CD14-positive monocyte (primary cell): ENCODE measurements around the gene NECTIN1. TPM values are rescaled to one million over a fixed set of nuclear protein-coding genes. Genes with fewer than 3 reads are reported as not detected.

ENCODE experiments used
- DNase-seq, 3 donors: peaks; one replicate each; pipeline ENCODE4 v3.0.0-alpha.2; 2011 to 2022
- H2AFZ ChIP-seq: 2 replicates; pipeline ENCODE4 v1.6.0; 2012; ENCODE audit warnings: mild to moderate bottlenecking, low read depth, low read length, inconsistent platforms; ENCODE audit not compliant: insufficient read depth, poor library complexity, severe bottlenecking
- H3K27ac ChIP-seq, 2 donors: 1 replicate in 1 of 2; 2 replicates in 1 of 2; pipeline ENCODE4 v1.5.1; 2012 to 2013; ENCODE audit warnings: low read length in 2 of 2, control low read depth in 1 of 2, inconsistent platforms in 1 of 2, low read depth in 1 of 2, mild to moderate bottlenecking in 1 of 2
- H3K27me3 ChIP-seq, 2 donors: one replicate each; pipeline versions ENCODE4 v1.6.0 to v1.6.1; 2011 to 2013; ENCODE audit warnings: low read length in 2 of 2; ENCODE audit not compliant: control insufficient read depth in 2 of 2, insufficient read depth in 2 of 2
- H3K36me3 ChIP-seq, 2 donors: replicated peaks in 1 of 2; 1 replicate in 1 of 2; 2 replicates in 1 of 2; pipeline versions ENCODE4 v1.5.1 to v1.6.1; 2012 to 2013; ENCODE audit warnings: low read length in 2 of 2, control low read depth in 1 of 2, inconsistent platforms in 1 of 2, mild to moderate bottlenecking in 1 of 2; ENCODE audit not compliant: insufficient read depth in 2 of 2, control insufficient read depth in 1 of 2
- H3K4me1 ChIP-seq, 2 donors: 1 replicate in 1 of 2; 2 replicates in 1 of 2; pipeline versions ENCODE4 v1.5.1 to v1.6.1; 2012 to 2013; ENCODE audit warnings: low read length in 2 of 2, control low read depth in 1 of 2, inconsistent platforms in 1 of 2, mild to moderate bottlenecking in 1 of 2, moderate library complexity in 1 of 2; ENCODE audit not compliant: insufficient read depth in 2 of 2, control insufficient read depth in 1 of 2
- H3K4me2 ChIP-seq: replicated peaks from 2 replicates; pipeline ENCODE3; 2012; ENCODE audit warnings: low read length, moderate library complexity, mild to moderate bottlenecking; ENCODE audit not compliant: poor library complexity, severe bottlenecking; ENCODE audit errors: extremely low read depth
- H3K4me3 ChIP-seq, 3 experiments: fragments of 200-600 bp in 1 of 3; sonication (generic) in 1 of 3; replicated peaks in 1 of 3; 1 replicate in 2 of 3; 2 replicates in 1 of 3; pipeline ENCODE4 v1.5.1; 2011 to 2013; ENCODE audit warnings: low read length in 3 of 3, mild to moderate bottlenecking in 3 of 3, control low read depth in 2 of 3, low read depth in 2 of 3, inconsistent platforms in 1 of 3, moderate library complexity in 1 of 3
- H3K79me2 ChIP-seq: 2 replicates; pipeline ENCODE4 v1.6.0; 2012; ENCODE audit warnings: mild to moderate bottlenecking, control low read depth, inconsistent platforms, low read length, moderate library complexity; ENCODE audit not compliant: insufficient read depth
- H3K9ac ChIP-seq: 2 replicates; pipeline ENCODE4 v1.6.0; 2017; ENCODE audit warnings: low read length, mild to moderate bottlenecking; ENCODE audit not compliant: insufficient read depth, poor library complexity, severe bottlenecking
- H3K9me3 ChIP-seq, 2 donors: replicated peaks in 1 of 2; 1 replicate in 1 of 2; 2 replicates in 1 of 2; pipeline versions ENCODE4 v1.5.1 to v1.6.1; 2012 to 2013; ENCODE audit warnings: low read length in 2 of 2, control low read depth in 1 of 2; ENCODE audit not compliant: control insufficient read depth in 1 of 2, insufficient read depth in 1 of 2
- H4K20me1 ChIP-seq: 2 replicates; pipeline ENCODE4 v1.6.0; 2012; ENCODE audit warnings: mild to moderate bottlenecking, low read length, control low read depth, moderate library complexity; ENCODE audit not compliant: insufficient read depth
- H3K27ac Mint-ChIP-seq, 7 donors: one replicate each; pipeline ENCODE4 v1.8.0; 2020; ENCODE audit warnings: mild to moderate bottlenecking in 7 of 7, mixed read lengths in 7 of 7, moderate library complexity in 6 of 7, inconsistent platforms in 2 of 7
- H3K27me3 Mint-ChIP-seq, 3 donors: one replicate each; pipeline ENCODE4 v1.8.0; 2021 to 2022; ENCODE audit warnings: low read depth in 3 of 3, mild to moderate bottlenecking in 3 of 3, mixed read lengths in 3 of 3, moderate library complexity in 3 of 3, inconsistent platforms in 1 of 3
- H3K36me3 Mint-ChIP-seq, 2 donors: one replicate each; pipeline ENCODE4 v1.8.0; 2020; ENCODE audit warnings: mixed read lengths in 2 of 2, inconsistent platforms in 1 of 2, mild to moderate bottlenecking in 1 of 2
- H3K4me1 Mint-ChIP-seq: one replicate; pipeline ENCODE4 v1.8.0; 2020; ENCODE audit warnings: mild to moderate bottlenecking, mixed read lengths
- H3K4me3 Mint-ChIP-seq, 2 donors: one replicate each; pipeline ENCODE4 v1.8.0; 2020; ENCODE audit warnings: mild to moderate bottlenecking in 2 of 2, mixed read lengths in 2 of 2, moderate library complexity in 1 of 2
- H3K9me3 Mint-ChIP-seq, 7 donors: one replicate each; pipeline ENCODE4 v1.8.0; 2020 to 2022; ENCODE audit warnings: mixed read lengths in 7 of 7, mild to moderate bottlenecking in 6 of 7, moderate library complexity in 6 of 7, inconsistent platforms in 2 of 7
- WGBS: methylation state at CpG from one replicate; pipeline ENCODE4 v1.1.5; 2013; ENCODE audit warnings: missing lambda C conversion rate; ENCODE audit not compliant: insufficient coverage; 5-methylcytosine and 5-hydroxymethylcytosine counted together
- intact Hi-C, 2 donors: fragments of 100-400 bp; cut with micrococcal nuclease; formaldehyde crosslinking; loops; one replicate each; pipeline versions ENCODE4 v1.15.0 to v1.15.1; 2023
- polyA plus RNA-seq, 3 donors: library from polyadenylated mRNA; depleted of rRNA in 1 of 3; unstranded in 2 of 3; stranded (reverse) in 1 of 3; fragments of 300-500 nt in 2 of 3; fragments of >200 nt in 1 of 3; fragmentation: Illumina TruSeq in 2 of 3; gene quantifications; 1 replicate in 2 of 3; 2 replicates in 1 of 3; pipeline ENCODE4 v1.2.3, GENCODE V29; 2012 to 2021
- TF ChIP-seq, protein P1 (sequence below): fragments of 200-600 bp; IDR thresholded peaks from one replicate; pipeline ENCODE4 v1.8.0; 2022; ENCODE audit warnings: antibody characterized with exemption, mild to moderate bottlenecking

The NECTIN1 gene
- polyA plus RNA-seq, 3 donors: 0.53 to 8.3 (median 0.85) TPM

DNA sequence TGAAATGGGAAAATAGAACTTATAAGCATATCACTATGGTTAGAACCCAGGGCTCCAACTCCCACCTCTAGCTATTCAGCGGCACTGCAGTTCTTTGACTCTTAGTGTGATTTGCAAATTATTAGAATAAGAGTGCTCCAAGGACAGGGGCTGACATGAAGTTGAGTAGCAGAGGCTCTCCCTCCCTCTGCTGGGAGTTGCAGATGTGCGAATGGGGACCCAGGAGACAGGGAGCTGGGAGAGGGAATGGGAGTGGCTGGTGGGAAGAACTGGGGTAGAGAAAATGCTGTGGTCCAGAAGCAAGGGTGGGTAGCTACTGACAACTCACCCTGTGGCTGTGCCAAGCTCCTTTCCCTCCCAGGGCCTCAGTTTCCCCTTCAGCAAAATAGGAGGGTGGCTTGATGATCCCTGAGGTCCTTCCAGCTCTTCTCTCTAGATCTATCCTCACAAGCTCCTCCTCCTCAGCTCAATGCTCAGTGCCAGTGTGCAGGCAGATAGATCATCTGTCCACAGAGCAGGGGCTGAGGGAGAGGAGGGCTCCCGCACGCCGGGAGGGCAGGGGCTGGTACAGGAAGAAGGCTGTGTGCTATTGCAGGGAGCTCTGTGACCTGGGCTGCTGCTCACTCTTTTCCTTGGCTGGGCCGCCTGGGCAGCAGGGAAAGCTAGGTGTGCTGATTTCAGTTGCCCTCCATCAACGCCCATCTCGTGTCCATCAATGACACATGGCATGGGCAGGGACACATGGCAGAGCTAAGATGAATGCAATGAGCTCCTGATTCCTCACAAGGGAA, 99.0 kb downstream of the NECTIN1 start:
- Mint-ChIP-seq H3K4me3 (peak overlapping the region in 1 of 2 donors; percentile 16), H3K4me1 (peaks cover 15% of the 10 kb centered on the region), H3K9me3 (peaks cover 0 to 2% (median 0%) of the 10 kb centered on the region in 7 donors), H3K27ac (peak overlapping the region in 1 of 7 donors; percentile 38), H3K36me3 (no peaks in the 10 kb centered on the region), H3K27me3 (peaks cover 4 to 13% (median 8%) of the 10 kb centered on the region in 3 donors)
- no peak for DNase-seq
- 78% methylated on average over 6 of the region's 8 CpGs for whole genome bisulfite sequencing
- H3K4me2 ChIP-seq: no peak overlapping the region
- H3K4me3 ChIP-seq: no peak overlapping the region
- intact Hi-C loops: loop anchor here in 1 of 2 donors (10.0 kb wide), 1 partner anchor 145 kb away; no protein-coding TSS in a partner anchor
- peaks cover 12 to 13% of the 10 kb centered on the region in 2 donors for H3K4me1 ChIP-seq
- no peaks in the 10 kb centered on the region for H3K27me3 ChIP-seq
- no peaks in the 10 kb centered on the region for H4K20me1 ChIP-seq
- H3K9ac ChIP-seq: no peak overlapping the region
- no peak overlapping the region for H2AFZ ChIP-seq
- H3K79me2 ChIP-seq: no peaks in the 10 kb centered on the region
- H3K27ac ChIP-seq: no peak overlapping the region
- TF ChIP-seq, protein P1, sequence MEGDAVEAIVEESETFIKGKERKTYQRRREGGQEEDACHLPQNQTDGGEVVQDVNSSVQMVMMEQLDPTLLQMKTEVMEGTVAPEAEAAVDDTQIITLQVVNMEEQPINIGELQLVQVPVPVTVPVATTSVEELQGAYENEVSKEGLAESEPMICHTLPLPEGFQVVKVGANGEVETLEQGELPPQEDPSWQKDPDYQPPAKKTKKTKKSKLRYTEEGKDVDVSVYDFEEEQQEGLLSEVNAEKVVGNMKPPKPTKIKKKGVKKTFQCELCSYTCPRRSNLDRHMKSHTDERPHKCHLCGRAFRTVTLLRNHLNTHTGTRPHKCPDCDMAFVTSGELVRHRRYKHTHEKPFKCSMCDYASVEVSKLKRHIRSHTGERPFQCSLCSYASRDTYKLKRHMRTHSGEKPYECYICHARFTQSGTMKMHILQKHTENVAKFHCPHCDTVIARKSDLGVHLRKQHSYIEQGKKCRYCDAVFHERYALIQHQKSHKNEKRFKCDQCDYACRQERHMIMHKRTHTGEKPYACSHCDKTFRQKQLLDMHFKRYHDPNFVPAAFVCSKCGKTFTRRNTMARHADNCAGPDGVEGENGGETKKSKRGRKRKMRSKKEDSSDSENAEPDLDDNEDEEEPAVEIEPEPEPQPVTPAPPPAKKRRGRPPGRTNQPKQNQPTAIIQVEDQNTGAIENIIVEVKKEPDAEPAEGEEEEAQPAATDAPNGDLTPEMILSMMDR: no peak
- H3K36me3 ChIP-seq: no peaks in the 10 kb centered on the region
- no peaks in the 10 kb centered on the region for H3K9me3 ChIP-seq

DNA sequence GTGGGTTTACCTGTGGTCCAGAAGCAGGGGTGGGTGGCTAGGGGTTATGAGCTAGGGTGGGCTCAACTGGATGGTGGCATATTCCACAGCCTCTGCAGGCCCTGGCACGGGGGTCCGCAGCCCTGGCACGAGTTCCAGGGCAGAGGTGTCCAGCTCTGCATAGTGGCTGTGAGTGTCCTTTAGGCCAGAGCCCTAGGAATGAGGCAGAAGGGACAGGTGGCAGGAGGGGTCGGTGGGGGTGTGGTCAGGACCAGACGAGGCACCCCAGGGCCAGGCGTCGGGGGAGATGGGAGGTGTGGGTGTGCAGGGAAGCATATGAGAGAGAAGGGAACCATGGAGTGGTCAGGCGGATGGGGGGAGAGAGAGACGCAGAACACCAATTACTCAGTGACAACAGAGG, 99.9 kb downstream of the NECTIN1 start:
- H3K27me3 Mint-ChIP-seq: peaks cover 3 to 13% (median 8%) of the 10 kb centered on the region in 3 donors
- Histone ChIP-seq H2AFZ (no peak overlapping the region), H3K9me3 (no peaks in the 10 kb centered on the region), H3K27me3 (no peaks in the 10 kb centered on the region), H3K36me3 (no peaks in the 10 kb centered on the region), H3K27ac (no peak overlapping the region), H3K4me3 (no peak overlapping the region), H4K20me1 (no peaks in the 10 kb centered on the region), H3K4me1 (peaks cover 12 to 13% of the 10 kb centered on the region in 2 donors), H3K79me2 (no peaks in the 10 kb centered on the region), H3K9ac (no peak overlapping the region), H3K4me2 (no peak overlapping the region)
- H3K9me3 Mint-ChIP-seq: peaks cover 0 to 2% (median 0%) of the 10 kb centered on the region in 7 donors
- DNase-seq: no peak
- H3K4me3 Mint-ChIP-seq: no peak overlapping the region
- H3K4me1 Mint-ChIP-seq: peaks cover 15% of the 10 kb centered on the region
- no peaks in the 10 kb centered on the region for H3K36me3 Mint-ChIP-seq
- intact Hi-C loops: loop anchor here in 1 of 2 donors (10.0 kb wide), 1 partner anchor 144 kb away; no protein-coding TSS in a partner anchor
- TF ChIP-seq, protein P1: no peak
- WGBS: 93% methylated on average over 7 of the region's 9 CpGs
- peak overlapping the region in 1 of 7 donors; percentile 79 for H3K27ac Mint-ChIP-seq
